Mesenchymal stem cell (in vitro differentiated cells and primary cell): Measurements from ENCODE around the gene MS4A15.

Experiments used
- DNase-seq: peaks from one replicate; pipeline ENCODE4 v3.0.0-alpha.2; 2013
- H2AFZ ChIP-seq: one replicate; pipeline ENCODE4 v1.6.1; 2013; ENCODE audit warnings: low read depth, mild to moderate bottlenecking, control low read depth, inconsistent platforms, low read length, moderate library complexity
- H2AK5ac ChIP-seq: 2 replicates; pipeline ENCODE4 v1.6.1; 2013; ENCODE audit warnings: low read length, moderate library complexity, mild to moderate bottlenecking, inconsistent platforms; ENCODE audit not compliant: severe bottlenecking
- H2BK120ac ChIP-seq: one replicate; pipeline ENCODE4 v1.6.1; 2013; ENCODE audit warnings: low read depth, mild to moderate bottlenecking, inconsistent platforms, low read length, moderate library complexity
- H2BK12ac ChIP-seq, 2 experiments: one replicate each; pipeline ENCODE4 v1.6.1; 2013; ENCODE audit warnings: inconsistent platforms in 2 of 2, low read length in 2 of 2, mild to moderate bottlenecking in 2 of 2, moderate library complexity in 2 of 2, control low read depth in 1 of 2
- H2BK15ac ChIP-seq: one replicate; pipeline ENCODE4 v1.6.1; 2013; ENCODE audit warnings: mild to moderate bottlenecking, low read depth, inconsistent platforms; ENCODE audit not compliant: poor library complexity, severe bottlenecking
- H2BK5ac ChIP-seq: 2 replicates; pipeline ENCODE4 v1.6.1; 2013; ENCODE audit warnings: low read depth, mild to moderate bottlenecking, low read length, control low read depth, inconsistent platforms; ENCODE audit not compliant: poor library complexity, severe bottlenecking
- H3K14ac ChIP-seq, 2 experiments: one replicate each; pipeline ENCODE4 v1.6.1; 2013; ENCODE audit warnings: inconsistent platforms in 2 of 2, low read length in 2 of 2, control low read depth in 1 of 2, mild to moderate bottlenecking in 1 of 2, moderate library complexity in 1 of 2
- H3K18ac ChIP-seq, 2 experiments: one replicate each; pipeline ENCODE4 v1.6.1; 2013; ENCODE audit warnings: inconsistent platforms in 2 of 2, low read length in 2 of 2, control low read depth in 1 of 2, low read depth in 1 of 2, mild to moderate bottlenecking in 1 of 2
- H3K23ac ChIP-seq, 2 experiments: one replicate each; pipeline ENCODE4 v1.6.1; 2013; ENCODE audit warnings: inconsistent platforms in 2 of 2, low read length in 2 of 2, mild to moderate bottlenecking in 2 of 2, moderate library complexity in 2 of 2, control low read depth in 1 of 2
- H3K27ac ChIP-seq: 2 replicates; pipeline ENCODE4 v1.5.1; 2013; ENCODE audit warnings: mild to moderate bottlenecking, moderate library complexity, low read length, control low read depth, inconsistent platforms; ENCODE audit not compliant: poor library complexity, severe bottlenecking
- H3K27me3 ChIP-seq, 2 experiments: 2 replicates each; pipeline versions ENCODE4 v1.6.1 to v1.7.0; 2013; ENCODE audit warnings: low read length in 2 of 2, mild to moderate bottlenecking in 2 of 2, moderate library complexity in 2 of 2, control low read depth in 1 of 2, inconsistent platforms in 1 of 2; ENCODE audit not compliant: control insufficient read depth in 1 of 2, insufficient read depth in 1 of 2
- H3K36me3 ChIP-seq, 2 experiments: 2 replicates each; pipeline versions ENCODE4 v1.6.1 to v1.7.0; 2013; ENCODE audit warnings: low read length in 2 of 2, control low read depth in 1 of 2, inconsistent platforms in 1 of 2, low read depth in 1 of 2, mild to moderate bottlenecking in 1 of 2; ENCODE audit not compliant: insufficient read depth in 2 of 2, control insufficient read depth in 1 of 2
- H3K4ac ChIP-seq, 2 experiments: one replicate each; pipeline ENCODE4 v1.6.1; 2013; ENCODE audit warnings: inconsistent platforms in 2 of 2, low read length in 2 of 2, mild to moderate bottlenecking in 2 of 2, moderate library complexity in 2 of 2, control low read depth in 1 of 2, low read depth in 1 of 2
- H3K4me1 ChIP-seq: 2 replicates; pipeline ENCODE4 v1.6.1; 2013; ENCODE audit warnings: low read depth, low read length, control low read depth; ENCODE audit not compliant: control insufficient read depth, insufficient read depth
- H3K4me2 ChIP-seq: 2 replicates; pipeline ENCODE4 v1.6.1; 2013; ENCODE audit warnings: low read length, mild to moderate bottlenecking, inconsistent platforms; ENCODE audit not compliant: poor library complexity, severe bottlenecking
- H3K4me3 ChIP-seq, 2 experiments: 2 replicates each; pipeline versions ENCODE4 v1.5.1 to v1.7.0; 2013; ENCODE audit warnings: low read length in 2 of 2, mild to moderate bottlenecking in 2 of 2, control low read depth in 1 of 2, low read depth in 1 of 2; ENCODE audit not compliant: insufficient read depth in 1 of 2
- H3K79me1 ChIP-seq: replicated peaks from 2 replicates; pipeline ENCODE4 v1.6.1; 2013; ENCODE audit warnings: mild to moderate bottlenecking, control low read depth, low read length, inconsistent platforms; ENCODE audit not compliant: poor library complexity, severe bottlenecking
- H3K9ac ChIP-seq: 2 replicates; pipeline ENCODE4 v1.7.0; 2013; ENCODE audit warnings: mild to moderate bottlenecking, low read length, moderate library complexity
- H3K9me3 ChIP-seq: 2 replicates; pipeline ENCODE4 v1.7.0; 2013; ENCODE audit warnings: mild to moderate bottlenecking, low read length; ENCODE audit not compliant: control insufficient read depth
- H4K8ac ChIP-seq: one replicate; pipeline ENCODE4 v1.6.1; 2013; ENCODE audit warnings: inconsistent platforms, mild to moderate bottlenecking, low read length, moderate library complexity
- H4K91ac ChIP-seq: one replicate; pipeline ENCODE4 v1.6.1; 2013; ENCODE audit warnings: mild to moderate bottlenecking, low read length, inconsistent platforms
- WGBS: methylation state at CpG from one replicate; pipeline ENCODE4 v1.1.7; 2013; ENCODE audit warnings: mixed read lengths; 5-methylcytosine and 5-hydroxymethylcytosine counted together

MS4A15 gene

GRCh38 chr11:60790726-60791125 lies 34.1 kb downstream of the MS4A15 start:
- Histone ChIP-seq H3K27me3 (peaks cover 25 to 49% of the 10 kb centered on the region in 2 experiments), H2BK15ac (no peak overlapping the region), H3K4me3 (no peak overlapping the region), H3K4me2 (no peak overlapping the region), H2AFZ (no peak overlapping the region), H2BK120ac (no peak overlapping the region), H2BK12ac (no peak overlapping the region), H3K18ac (no peak overlapping the region), H3K4me1 (peaks cover 17% of the 10 kb centered on the region), H3K36me3 (no peaks in the 10 kb centered on the region), H3K9ac (no peak overlapping the region), H3K27ac (no peak overlapping the region), H3K4ac (no peak overlapping the region), H4K8ac (no peak overlapping the region), H2BK5ac (no peak overlapping the region), H2AK5ac (no peak overlapping the region), H3K14ac (no peak overlapping the region), H3K23ac (no peak overlapping the region), H3K79me1 (no peaks in the 10 kb centered on the region), H3K9me3 (peaks cover 15% of the 10 kb centered on the region), H4K91ac (no peak overlapping the region)
- 71% methylated on average over 3 of the region's 3 CpGs for WGBS
- no peak for DNase-seq

GRCh38 chr11:60791153-60791933 lies 34.7 kb downstream of the MS4A15 start:
- H2BK12ac ChIP-seq: no peak overlapping the region
- H4K8ac ChIP-seq: no peak overlapping the region
- H3K36me3 ChIP-seq: no peaks in the 10 kb centered on the region
- no peak overlapping the region for H2AFZ ChIP-seq
- H2BK5ac ChIP-seq: no peak overlapping the region
- H3K4me2 ChIP-seq: no peak overlapping the region
- H3K4me3 ChIP-seq: no peak overlapping the region
- H3K9me3 ChIP-seq: peaks cover 15% of the 10 kb centered on the region
- H3K18ac ChIP-seq: no peak overlapping the region
- peaks cover 11% of the 10 kb centered on the region for H3K4me1 ChIP-seq
- no peak overlapping the region for H3K23ac ChIP-seq
- no peak overlapping the region for H2BK120ac ChIP-seq
- no peak overlapping the region for H3K14ac ChIP-seq
- no peak overlapping the region for H4K91ac ChIP-seq
- no peaks in the 10 kb centered on the region for H3K79me1 ChIP-seq
- WGBS: 79% methylated on average over 4 of the region's 4 CpGs
- H3K27me3 ChIP-seq: peaks cover 25 to 50% of the 10 kb centered on the region in 2 experiments
- H3K9ac ChIP-seq: no peak overlapping the region
- no peak overlapping the region for H3K27ac ChIP-seq
- no peak overlapping the region for H2BK15ac ChIP-seq
- no peak for DNase-seq
- no peak overlapping the region for H2AK5ac ChIP-seq
- H3K4ac ChIP-seq: no peak overlapping the region

GRCh38 chr11:60792521-60792920 lies 35.9 kb downstream of the MS4A15 start:
- H3K27ac ChIP-seq: no peak overlapping the region
- peaks cover 27 to 57% of the 10 kb centered on the region in 2 experiments for H3K27me3 ChIP-seq
- DNase-seq: no peak
- H4K91ac ChIP-seq: no peak overlapping the region
- H3K79me1 ChIP-seq: no peaks in the 10 kb centered on the region
- H3K4me3 ChIP-seq: no peak overlapping the region
- no peak overlapping the region for H2BK120ac ChIP-seq
- H2AK5ac ChIP-seq: no peak overlapping the region
- H3K9me3 ChIP-seq: peaks cover 19% of the 10 kb centered on the region
- 69% methylated on average over 3 of the region's 3 CpGs for WGBS
- no peak overlapping the region for H3K23ac ChIP-seq
- H2BK15ac ChIP-seq: no peak overlapping the region
- no peak overlapping the region for H3K18ac ChIP-seq
- H3K36me3 ChIP-seq: no peaks in the 10 kb centered on the region
- H2BK5ac ChIP-seq: no peak overlapping the region
- peaks cover 3% of the 10 kb centered on the region for H3K4me1 ChIP-seq
- H2AFZ ChIP-seq: peak overlapping the region; percentile 10
- H4K8ac ChIP-seq: no peak overlapping the region
- no peak overlapping the region for H3K14ac ChIP-seq
- no peak overlapping the region for H3K4me2 ChIP-seq
- no peak overlapping the region for H2BK12ac ChIP-seq
- H3K4ac ChIP-seq: no peak overlapping the region
- no peak overlapping the region for H3K9ac ChIP-seq

GRCh38 chr11:60795291-60795690 lies 38.6 kb downstream of the MS4A15 start:
- no peak overlapping the region for H3K18ac ChIP-seq
- no peak for DNase-seq
- no peaks in the 10 kb centered on the region for H3K36me3 ChIP-seq
- H2AK5ac ChIP-seq: no peak overlapping the region
- no peaks in the 10 kb centered on the region for H3K79me1 ChIP-seq
- H3K4me3 ChIP-seq: no peak overlapping the region
- no peak overlapping the region for H3K9ac ChIP-seq
- no peak overlapping the region for H4K91ac ChIP-seq
- H3K27me3 ChIP-seq: peaks cover 49 to 74% of the 10 kb centered on the region in 2 experiments
- no peak overlapping the region for H2BK120ac ChIP-seq
- no peak overlapping the region for H4K8ac ChIP-seq
- no peak overlapping the region for H2BK15ac ChIP-seq
- H3K23ac ChIP-seq: no peak overlapping the region
- no peak overlapping the region for H3K27ac ChIP-seq
- H2BK5ac ChIP-seq: no peak overlapping the region
- no peak overlapping the region for H3K14ac ChIP-seq
- H2AFZ ChIP-seq: no peak overlapping the region
- H2BK12ac ChIP-seq: no peak overlapping the region
- H3K9me3 ChIP-seq: peaks cover 19% of the 10 kb centered on the region
- H3K4me2 ChIP-seq: no peak overlapping the region
- WGBS: 52% methylated on average over 6 of the region's 6 CpGs
- H3K4ac ChIP-seq: no peak overlapping the region
- H3K4me1 ChIP-seq: peaks cover 2% of the 10 kb centered on the region
